IMR-90 (cell line): ENCODE results near the gene DUSP10. TPM values are rescaled to one million over a fixed set of nuclear protein-coding genes. Genes with fewer than 3 reads are reported as not detected.
A peak's percentile ranks its signal among the peaks of the same experiment; 100 is the strongest.

ENCODE experiments used
- ATAC-seq: fragments of 200-7000 bp; cut with Tn5 transposase; 2 replicates; pipeline ENCODE4 v1.9.1; 2020; ENCODE audit warnings: low read depth, mild to moderate bottlenecking, moderate library complexity
- BruUV-seq: library from RNA; stranded (reverse); fragments of 400-500 nt; replicated peaks from 2 replicates; lab custom pipeline; 2021; lab: Mats Ljungman, UMichigan
- CTCF ChIA-PET: fragments of 300-600 bp; formaldehyde crosslinking; extraction: SDS; loops from one replicate; lab custom pipeline; 2021; ENCODE audit warnings: antibody characterized with exemption; lab: Yijun Ruan, JAX
- POLR2A ChIA-PET: fragments of 300-600 bp; sonication (Branson Sonifier 250); formaldehyde crosslinking; loops from one replicate; lab custom pipeline; 2022; ENCODE audit warnings: antibody characterized with exemption; ENCODE audit not compliant: unreplicated experiment; lab: Charles Lee
- DNase-seq: peaks from one replicate; pipeline ENCODE4 v3.0.0; 2013
- H2AFZ ChIP-seq: replicated peaks from 2 replicates; pipeline ENCODE3; 2013; ENCODE audit warnings: low read length, mild to moderate bottlenecking; ENCODE audit not compliant: poor library complexity
- H2AK5ac ChIP-seq: 2 replicates; pipeline ENCODE4 v1.6.1; 2013; ENCODE audit warnings: low read depth, low read length, inconsistent platforms
- H2AK9ac ChIP-seq: replicated peaks from 2 replicates; pipeline ENCODE3; 2013; ENCODE audit warnings: mild to moderate bottlenecking, low read depth, low read length, moderate library complexity; ENCODE audit not compliant: poor library complexity
- H2BK120ac ChIP-seq: 2 replicates; pipeline ENCODE4 v1.6.1; 2013; ENCODE audit warnings: low read depth, low read length, inconsistent platforms
- H2BK15ac ChIP-seq: 3 replicates; pipeline ENCODE4 v1.6.1; 2013; ENCODE audit warnings: low read depth, low read length, inconsistent platforms
- H2BK20ac ChIP-seq: 2 replicates; pipeline ENCODE4 v1.6.1; 2013; ENCODE audit warnings: low read depth, mild to moderate bottlenecking, inconsistent platforms, low read length, moderate library complexity
- H2BK5ac ChIP-seq: 2 replicates; pipeline ENCODE4 v1.6.1; 2013; ENCODE audit warnings: mild to moderate bottlenecking, low read depth, low read length, inconsistent platforms; ENCODE audit not compliant: poor library complexity, severe bottlenecking
- H3K14ac ChIP-seq: replicated peaks from 2 replicates; pipeline ENCODE4 v1.6.1; 2013; ENCODE audit warnings: low read depth, low read length, inconsistent platforms
- H3K18ac ChIP-seq: 2 replicates; pipeline ENCODE4 v1.6.1; 2013; ENCODE audit warnings: low read depth, low read length, control low read depth
- H3K23ac ChIP-seq: 2 replicates; pipeline ENCODE4 v1.6.1; 2013; ENCODE audit warnings: low read depth, low read length, inconsistent platforms
- H3K27ac ChIP-seq: 2 replicates; pipeline ENCODE4 v1.5.1; 2013; ENCODE audit warnings: mild to moderate bottlenecking, control low read depth, low read length; ENCODE audit not compliant: insufficient read depth
- H3K27me3 ChIP-seq: 2 replicates; pipeline ENCODE4 v1.6.1; 2013; ENCODE audit warnings: low read length; ENCODE audit not compliant: control insufficient read depth, insufficient read depth
- H3K36me3 ChIP-seq: 2 replicates; pipeline ENCODE4 v1.6.1; 2013; ENCODE audit warnings: low read length, mixed read lengths; ENCODE audit not compliant: control insufficient read depth, insufficient read depth
- H3K4ac ChIP-seq: 2 replicates; pipeline ENCODE4 v1.6.1; 2013; ENCODE audit warnings: low read depth, low read length, inconsistent platforms
- H3K4me1 ChIP-seq: 2 replicates; pipeline ENCODE4 v1.6.1; 2013; ENCODE audit warnings: low read length, mixed read lengths; ENCODE audit not compliant: control insufficient read depth, insufficient read depth
- H3K4me2 ChIP-seq: 2 replicates; pipeline ENCODE4 v1.6.1; 2013; ENCODE audit warnings: low read depth, mild to moderate bottlenecking, control low read depth, low read length, moderate library complexity
- H3K4me3 ChIP-seq: 2 replicates; pipeline ENCODE4 v1.5.1; 2013; ENCODE audit warnings: low read depth, mild to moderate bottlenecking, control low read depth, low read length, moderate library complexity; ENCODE audit not compliant: insufficient read depth
- H3K56ac ChIP-seq: 2 replicates; pipeline ENCODE4 v1.6.1; 2013; ENCODE audit warnings: low read length, inconsistent platforms; ENCODE audit not compliant: insufficient read depth; ENCODE audit errors: extremely low read depth
- H3K79me1 ChIP-seq, 2 experiments: 2 replicates each; pipeline ENCODE4 v1.6.1; 2013; ENCODE audit warnings: low read length in 2 of 2, inconsistent platforms in 1 of 2, low read depth in 1 of 2
- H3K9ac ChIP-seq: 2 replicates; pipeline ENCODE4 v1.6.1; 2013; ENCODE audit warnings: low read depth, low read length, control low read depth
- H3K9me1 ChIP-seq: 2 replicates; pipeline ENCODE4 v1.6.1; 2013; ENCODE audit warnings: low read length, inconsistent platforms; ENCODE audit not compliant: insufficient read depth
- H3K9me3 ChIP-seq: 2 replicates; pipeline ENCODE4 v1.6.1; 2013; ENCODE audit warnings: low read length; ENCODE audit not compliant: control insufficient read depth, insufficient read depth
- H4K20me1 ChIP-seq: 2 replicates; pipeline ENCODE4 v1.6.1; 2013; ENCODE audit warnings: low read length, inconsistent platforms; ENCODE audit not compliant: insufficient read depth
- H4K5ac ChIP-seq: 2 replicates; pipeline ENCODE4 v1.6.1; 2013; ENCODE audit warnings: mild to moderate bottlenecking, low read depth, low read length, control low read depth
- H4K8ac ChIP-seq, 2 experiments: 2 replicates each; pipeline ENCODE4 v1.6.1; 2013; ENCODE audit warnings: low read depth in 2 of 2, low read length in 2 of 2, control low read depth in 1 of 2, inconsistent platforms in 1 of 2
- H4K91ac ChIP-seq: 2 replicates; pipeline ENCODE4 v1.6.1; 2013; ENCODE audit warnings: low read depth, low read length, inconsistent platforms; ENCODE audit not compliant: insufficient read depth
- BHLHE40 ChIP-seq: fragments of 150-350 bp; IDR thresholded peaks from 2 replicates; pipeline ENCODE4 v1.6.1; 2016; ENCODE audit warnings: mild to moderate bottlenecking, low read depth, low read length
- CEBPB ChIP-seq: IDR thresholded peaks from 2 replicates; pipeline ENCODE4 v1.6.1; 2012; ENCODE audit warnings: low read depth, low read length, improper control_type of control experiment
- CHD1 ChIP-seq: IDR thresholded peaks from 2 replicates; pipeline ENCODE4 v1.6.1; 2012; ENCODE audit warnings: low read depth, low read length, improper control_type of control experiment
- MXI1 ChIP-seq: IDR thresholded peaks from 2 replicates; pipeline ENCODE4 v1.6.1; 2012; ENCODE audit warnings: low read depth, mild to moderate bottlenecking, low read length, moderate library complexity, borderline replicate concordance
- RAD21 ChIP-seq: IDR thresholded peaks from 2 replicates; pipeline ENCODE4 v1.6.1; 2012; ENCODE audit warnings: low read length, improper control_type of control experiment
- RFX5 ChIP-seq: IDR thresholded peaks from 2 replicates; pipeline ENCODE4 v1.8.0; 2012; ENCODE audit warnings: low read depth, mild to moderate bottlenecking, low read length, moderate library complexity
- WGBS, 2 experiments: methylation state at CpG; one replicate each; pipeline versions ENCODE4 v1.1.5 to v1.1.7; 2013; ENCODE audit warnings: missing lambda C conversion rate in 2 of 2; ENCODE audit not compliant: insufficient read length in 1 of 2; ENCODE audit errors: extremely low coverage in 2 of 2; 5-methylcytosine and 5-hydroxymethylcytosine counted together
- dilution Hi-C: fragments of 300-500 bp; cut with HindIII; formaldehyde crosslinking; loops from one replicate; pipeline ENCODE4 v1.14.3; 2018; ENCODE audit warnings: low sequenced_read_pairs; ENCODE audit not compliant: unreplicated experiment
- in situ Hi-C: fragments of 300-500 bp; cut with MboI; formaldehyde crosslinking; loops from 3 replicates; pipeline ENCODE4 v1.14.3; 2019; ENCODE audit warnings: low sequenced_read_pairs, inconsistent platforms, mixed read lengths
- intact Hi-C: fragments of 100-400 bp; cut with micrococcal nuclease; formaldehyde crosslinking; loops from 2 replicates; pipeline ENCODE4 v1.10.0; 2022
- polyA plus RNA-seq, 3 experiments: library from polyadenylated mRNA; depleted of rRNA; stranded (reverse); fragments of >200 nt; gene quantifications; 2 replicates each; pipeline ENCODE4 v1.2.3, GENCODE V29; 2012; ENCODE audit warnings: low replicate concordance in 1 of 3
- total RNA-seq: library from RNA; depleted of rRNA; stranded (reverse); fragments of >200 nt; gene quantifications from 2 replicates; pipeline ENCODE4 v1.2.3, GENCODE V29; 2012
- TF ChIP-seq, protein P1 (sequence below): fragments of 150-350 bp; IDR thresholded peaks from 2 replicates; pipeline ENCODE4 v1.6.1; 2016; ENCODE audit warnings: low read depth, mild to moderate bottlenecking, low read length, moderate library complexity, borderline replicate concordance

The DUSP10 gene
- total and polyA plus RNA-seq, 2 of the 4 experiments (the other 2 are of a cell fraction) = 41.7 to 59.1 TPM

DNA sequence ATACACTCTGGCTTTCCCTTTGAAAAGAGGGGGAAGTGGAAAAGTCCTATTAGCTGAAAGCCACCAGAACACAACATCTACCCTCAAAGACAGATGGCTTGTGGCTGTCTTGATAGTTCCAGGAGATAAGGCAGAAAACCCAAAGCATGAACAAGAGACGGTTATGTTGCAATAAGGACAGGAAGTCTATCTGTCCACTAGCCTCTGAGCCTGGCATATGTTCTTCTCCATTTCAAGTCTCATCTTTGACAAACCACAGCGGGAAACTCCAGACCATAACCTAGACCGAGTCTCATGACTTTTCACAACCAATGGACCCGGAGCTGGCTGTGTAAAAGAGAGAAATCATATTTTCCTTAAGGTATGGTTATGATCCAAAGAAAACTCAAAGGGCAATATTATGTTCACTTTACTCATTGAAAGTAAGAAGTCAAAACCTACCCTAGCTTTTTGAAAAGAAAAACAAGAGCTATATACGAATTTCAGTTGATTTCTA, 33.8 kb downstream of the DUSP10 start:
- peak overlapping the region; percentile 55 for H2BK5ac ChIP-seq
- peaks cover 31% of the 10 kb centered on the region for H3K36me3 ChIP-seq
- no peak overlapping the region for H3K4me2 ChIP-seq
- no peak overlapping the region for H3K23ac ChIP-seq
- H3K4ac ChIP-seq = peak overlapping the region; percentile 20; the same call in 1 of the 2 replicates
- ATAC-seq (no peak), DNase-seq (no peak)
- peaks cover 26% of the 10 kb centered on the region for H3K9me1 ChIP-seq
- H4K91ac ChIP-seq = no peak overlapping the region
- no CpG with 5 or more reads among the region's 5 CpGs for WGBS, 2 experiments
- intact Hi-C loops = no loop called here
- no peak overlapping the region for H3K4me3 ChIP-seq
- H3K14ac ChIP-seq = no peak overlapping the region
- no peaks in the 10 kb centered on the region for H3K27me3 ChIP-seq
- BruUV-seq = no TSS peak
- H2AK9ac ChIP-seq = no peak overlapping the region
- H3K79me1 ChIP-seq = peaks cover 30 to 82% of the 10 kb centered on the region in 2 experiments
- in situ Hi-C loops = no loop called here
- 0 out of 4 replicates have a peak overlapping the region, but pooled peaks of 1 of the 2 experiments have one; percentile 22 for H4K8ac ChIP-seq
- TF ChIP-seq CEBPB = peak; percentile 87
- no peak for TF ChIP-seq MXI1
- TF ChIP-seq RAD21 = no peak
- no peak for TF ChIP-seq BHLHE40
- TF ChIP-seq, protein P1, sequence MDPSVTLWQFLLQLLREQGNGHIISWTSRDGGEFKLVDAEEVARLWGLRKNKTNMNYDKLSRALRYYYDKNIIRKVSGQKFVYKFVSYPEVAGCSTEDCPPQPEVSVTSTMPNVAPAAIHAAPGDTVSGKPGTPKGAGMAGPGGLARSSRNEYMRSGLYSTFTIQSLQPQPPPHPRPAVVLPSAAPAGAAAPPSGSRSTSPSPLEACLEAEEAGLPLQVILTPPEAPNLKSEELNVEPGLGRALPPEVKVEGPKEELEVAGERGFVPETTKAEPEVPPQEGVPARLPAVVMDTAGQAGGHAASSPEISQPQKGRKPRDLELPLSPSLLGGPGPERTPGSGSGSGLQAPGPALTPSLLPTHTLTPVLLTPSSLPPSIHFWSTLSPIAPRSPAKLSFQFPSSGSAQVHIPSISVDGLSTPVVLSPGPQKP = no peak
- no peak for TF ChIP-seq RFX5
- no peak for TF ChIP-seq CHD1
- H2BK120ac ChIP-seq = no peak overlapping the region
- CTCF ChIA-PET = interaction anchor here (1.0 kb wide), 1 partner anchor 141 kb away, joined by 3 read pairs; no protein-coding TSS in a partner anchor
- peaks cover 10% of the 10 kb centered on the region; the same call in 1 of the 2 replicates for H4K20me1 ChIP-seq
- peaks cover 23% of the 10 kb centered on the region for H3K4me1 ChIP-seq
- peak overlapping the region; percentile 53; the same call in 1 of the 2 replicates for H3K18ac ChIP-seq
- H2AK5ac ChIP-seq = no peak overlapping the region
- no peak overlapping the region for H3K9ac ChIP-seq
- H3K27ac ChIP-seq = no peak overlapping the region
- no peak overlapping the region for H2BK15ac ChIP-seq
- H2AFZ ChIP-seq = no peak overlapping the region
- dilution Hi-C loops = no loop called here
- H3K56ac ChIP-seq = no peak overlapping the region
- H2BK20ac ChIP-seq = no peak overlapping the region
- POLR2A ChIA-PET = interaction anchor here (0.5 kb wide), 1 partner anchor 276 kb away, joined by 4 read pairs; no protein-coding TSS in a partner anchor
- H3K9me3 ChIP-seq = no peaks in the 10 kb centered on the region
- no peak overlapping the region for H4K5ac ChIP-seq
